H1 (cell line): ENCODE results near the gene MMP11. TPM values are rescaled to one million over a fixed set of nuclear protein-coding genes. Genes with fewer than 3 reads are reported as not detected.

Experiments used
- ZNF274 ChIP-seq: IDR thresholded peaks from 2 replicates; pipeline ENCODE4 v1.7.0; 2012; ENCODE audit warnings: low read length, borderline replicate concordance; ENCODE audit errors: extremely low read depth
- polyA plus RNA-seq, 7 experiments: library from polyadenylated mRNA; depleted of rRNA in 3 of 7; stranded (reverse) in 5 of 7; unstranded in 2 of 7; fragments of >200 nt in 5 of 7; fragments of 200-250 nt in 2 of 7; gene quantifications; 1 replicate in 5 of 7; 2 replicates in 1 of 7; 4 replicates in 1 of 7; pipeline versions ENCODE4 v1.2.1 to v1.2.3, GENCODE V29; 2011 to 2013; ENCODE audit warnings: missing spikeins in 2 of 7, mixed read lengths in 2 of 7
- total RNA-seq: library from RNA; stranded (reverse); fragmentation: NEBNext Ultra II Directional; extraction: Animal tissue kit (Norgen Biotek cat#: 25700); gene quantifications from 2 replicates; pipeline ENCODE4 v1.2.1, GENCODE V29; 2021

MMP11 gene
- total and polyA plus RNA-seq, 2 of the 8 experiments (the other 6 are each of a cell fraction or from before 2014, with no cell fraction given) = 10.2 to 18.3 TPM

GRCh38 chr22:23801886-23802377 lies 29.3 kb downstream of the MMP11 start (continued):
- TF ChIP-seq ZNF274 = no peak
